ENCODE results near the gene BCAS3. TPM values are rescaled to one million over a fixed set of nuclear protein-coding genes. Genes with fewer than 3 reads are reported as not detected.

BCAS3 gene
- total RNA-seq, 2 experiments from 2014 or later: 13.4 to 14.5 TPM

- no peak for DNase-seq (ENCODE audit: low spot score)
- Histone ChIP-seq H3K36me3 (ENCODE audit: insufficient read depth, low read length) (no peaks in the 10 kb centered on the region), H4K20me1 (ENCODE audit: insufficient read depth, low read length) (no peaks in the 10 kb centered on the region), H3K79me2 (ENCODE audit: insufficient read depth, low read depth, low read length) (no peaks in the 10 kb centered on the region), H3K9me3 (ENCODE audit: low read length) (no peaks in the 10 kb centered on the region), H3K4me2 (ENCODE audit: low read length) (no peak overlapping the region), H3K9me2 (ENCODE audit: insufficient read depth, low read length) (no peaks in the 10 kb centered on the region), H3K4me3 (ENCODE audit: low read depth, low read length, poor library complexity, severe bottlenecking) (no peak overlapping the region), H3K4me1 (ENCODE audit: insufficient read depth, low read length, poor library complexity, severe bottlenecking) (no peaks in the 10 kb centered on the region), H3K27ac (ENCODE audit: low read depth, low read length, poor library complexity, severe bottlenecking) (no peak overlapping the region), H2AFZ (ENCODE audit: low read length) (no peak overlapping the region)
- no TSS peak for BruUV-seq (replicated peaks)
- intact Hi-C loops (cut with micrococcal nuclease; ENCODE audit: unreplicated experiment): no loop called here
- CTCF ChIA-PET (ENCODE audit: unreplicated experiment): no interaction called here
- TF ChIP-seq EZH2phosphoT487 (IDR thresholded peaks at IDR 0.05; ENCODE audit: borderline replicate concordance, low read depth, low read length): no peak
- TF ChIP-seq, protein P1, sequence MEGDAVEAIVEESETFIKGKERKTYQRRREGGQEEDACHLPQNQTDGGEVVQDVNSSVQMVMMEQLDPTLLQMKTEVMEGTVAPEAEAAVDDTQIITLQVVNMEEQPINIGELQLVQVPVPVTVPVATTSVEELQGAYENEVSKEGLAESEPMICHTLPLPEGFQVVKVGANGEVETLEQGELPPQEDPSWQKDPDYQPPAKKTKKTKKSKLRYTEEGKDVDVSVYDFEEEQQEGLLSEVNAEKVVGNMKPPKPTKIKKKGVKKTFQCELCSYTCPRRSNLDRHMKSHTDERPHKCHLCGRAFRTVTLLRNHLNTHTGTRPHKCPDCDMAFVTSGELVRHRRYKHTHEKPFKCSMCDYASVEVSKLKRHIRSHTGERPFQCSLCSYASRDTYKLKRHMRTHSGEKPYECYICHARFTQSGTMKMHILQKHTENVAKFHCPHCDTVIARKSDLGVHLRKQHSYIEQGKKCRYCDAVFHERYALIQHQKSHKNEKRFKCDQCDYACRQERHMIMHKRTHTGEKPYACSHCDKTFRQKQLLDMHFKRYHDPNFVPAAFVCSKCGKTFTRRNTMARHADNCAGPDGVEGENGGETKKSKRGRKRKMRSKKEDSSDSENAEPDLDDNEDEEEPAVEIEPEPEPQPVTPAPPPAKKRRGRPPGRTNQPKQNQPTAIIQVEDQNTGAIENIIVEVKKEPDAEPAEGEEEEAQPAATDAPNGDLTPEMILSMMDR (conservative IDR thresholded peaks at IDR 0.05; ENCODE audit: low read length): no peak
- POLR2A ChIA-PET: no interaction called here
Observed at GRCh38 chr17:61387011-61387410, 709.4 kb downstream of the BCAS3 start.

DNA sequence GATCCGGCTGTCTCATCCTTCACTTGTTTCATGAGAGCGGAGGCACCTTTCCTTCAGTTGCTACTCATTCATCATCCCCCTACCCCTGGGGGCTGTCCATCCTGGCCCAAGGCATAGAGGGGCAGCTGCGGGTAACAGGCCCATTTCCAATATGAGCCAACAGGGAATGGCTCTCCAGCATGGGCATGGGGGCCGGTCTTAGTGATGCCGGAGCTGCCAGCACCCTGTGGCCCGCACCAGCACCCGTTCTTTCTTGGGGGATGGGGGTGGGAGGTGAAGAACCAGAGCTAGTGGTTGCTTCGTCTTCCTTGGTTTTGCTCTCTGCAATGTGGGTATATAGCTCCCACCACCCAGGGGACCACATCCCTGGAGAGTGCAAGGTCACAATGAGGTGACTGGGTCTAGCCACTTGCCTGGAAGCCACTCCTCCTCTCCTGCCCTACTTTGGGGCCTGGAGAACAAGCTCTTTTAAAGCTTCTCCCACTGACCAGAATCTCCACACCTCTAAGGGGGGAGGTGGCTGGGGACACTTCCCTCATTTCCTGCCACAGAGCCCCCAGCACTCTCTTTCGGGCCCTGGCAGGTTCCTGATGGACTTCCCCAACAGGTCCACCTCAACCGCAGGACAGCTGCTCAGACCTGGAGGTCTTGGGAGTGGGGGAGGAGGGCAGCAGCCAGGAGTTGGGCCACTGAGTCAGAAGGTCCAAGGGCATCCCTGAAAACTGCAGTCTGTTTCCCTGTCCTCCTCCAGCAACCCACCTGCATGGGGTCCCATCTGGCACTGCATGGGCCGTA is 710.1 kb downstream of the BCAS3 start:
- CTCF ChIA-PET (ENCODE audit: unreplicated experiment): no interaction called here

More for the DNA sequence above, 710.1 kb downstream of the BCAS3 start:
- Histone ChIP-seq H3K4me3 (ENCODE audit: low read depth, low read length, poor library complexity, severe bottlenecking) (no peak overlapping the region), H3K27ac (ENCODE audit: low read depth, low read length, poor library complexity, severe bottlenecking) (no peak overlapping the region), H3K79me2 (ENCODE audit: insufficient read depth, low read depth, low read length) (no peaks in the 10 kb centered on the region), H2AFZ (ENCODE audit: low read length) (no peak overlapping the region), H4K20me1 (ENCODE audit: insufficient read depth, low read length) (no peaks in the 10 kb centered on the region), H3K9me2 (ENCODE audit: insufficient read depth, low read length) (no peaks in the 10 kb centered on the region), H3K4me2 (ENCODE audit: low read length) (no peak overlapping the region), H3K9me3 (ENCODE audit: low read length) (no peaks in the 10 kb centered on the region), H3K4me1 (ENCODE audit: insufficient read depth, low read length, poor library complexity, severe bottlenecking) (no peaks in the 10 kb centered on the region), H3K36me3 (ENCODE audit: insufficient read depth, low read length) (no peaks in the 10 kb centered on the region)
- TF ChIP-seq, protein P1 (conservative IDR thresholded peaks at IDR 0.05; ENCODE audit: low read length): no peak
- no peak for TF ChIP-seq EZH2phosphoT487 (IDR thresholded peaks at IDR 0.05; ENCODE audit: borderline replicate concordance, low read depth, low read length)
- BruUV-seq (replicated peaks): no TSS peak
- intact Hi-C loops (cut with micrococcal nuclease; ENCODE audit: unreplicated experiment): no loop called here
- no peak for DNase-seq (ENCODE audit: low spot score)
- POLR2A ChIA-PET: no interaction called here
